H9 (cell line): ENCODE measurements around the gene CSTPP1. TPM values are rescaled to one million over a fixed set of nuclear protein-coding genes. Genes with fewer than 3 reads are reported as not detected.

Source experiments
- DNase-seq: peaks from one replicate; pipeline ENCODE4 v3.0.0-alpha.2; 2017
- H2AFZ ChIP-seq: one replicate; pipeline ENCODE4 v1.6.1; 2013; ENCODE audit warnings: mild to moderate bottlenecking, low read length, control low read depth, moderate library complexity
- H2AK5ac ChIP-seq: 2 replicates; pipeline ENCODE4 v1.6.1; 2013; ENCODE audit warnings: low read length, control low read depth, mixed read lengths; ENCODE audit not compliant: insufficient read length
- H2BK120ac ChIP-seq: one replicate; pipeline ENCODE4 v1.6.1; 2013; ENCODE audit warnings: low read depth, mild to moderate bottlenecking, low read length, control low read depth, inconsistent platforms; ENCODE audit not compliant: poor library complexity, severe bottlenecking
- H2BK12ac ChIP-seq: 2 replicates; pipeline ENCODE4 v1.6.1; 2013; ENCODE audit warnings: low read length, control low read depth, mixed read lengths, low read depth; ENCODE audit not compliant: insufficient read length
- H2BK15ac ChIP-seq: 2 replicates; pipeline ENCODE4 v1.6.1; 2013; ENCODE audit warnings: low read depth, low read length, control low read depth
- H2BK20ac ChIP-seq: one replicate; pipeline ENCODE4 v1.6.1; 2013; ENCODE audit warnings: low read depth, mild to moderate bottlenecking, low read length, control low read depth, inconsistent platforms; ENCODE audit not compliant: poor library complexity, severe bottlenecking
- H2BK5ac ChIP-seq: 2 replicates; pipeline ENCODE4 v1.6.1; 2013; ENCODE audit warnings: low read length, control low read depth, mixed read lengths; ENCODE audit not compliant: insufficient read length
- H3K14ac ChIP-seq: 2 replicates; pipeline ENCODE4 v1.6.1; 2013; ENCODE audit warnings: low read length, control low read depth; ENCODE audit not compliant: insufficient read depth
- H3K18ac ChIP-seq: 2 replicates; pipeline ENCODE4 v1.6.1; 2013; ENCODE audit warnings: low read depth, mild to moderate bottlenecking, mixed read lengths, low read length, control low read depth; ENCODE audit not compliant: insufficient read length
- H3K23ac ChIP-seq: 2 replicates; pipeline ENCODE4 v1.6.1; 2013; ENCODE audit warnings: low read length, control low read depth, mixed read lengths, low read depth; ENCODE audit not compliant: insufficient read length
- H3K23me2 ChIP-seq: 2 replicates; pipeline ENCODE4 v1.6.1; 2013; ENCODE audit warnings: low read depth, mild to moderate bottlenecking, mixed read lengths, low read length, control low read depth; ENCODE audit not compliant: insufficient read length, poor library complexity, severe bottlenecking
- H3K27ac ChIP-seq: 2 replicates; pipeline ENCODE4 v1.5.1; 2013; ENCODE audit warnings: low read length, control low read depth, mixed read lengths, low read depth; ENCODE audit not compliant: insufficient read length
- H3K27me3 ChIP-seq: 2 replicates; pipeline ENCODE4 v1.6.1; 2013; ENCODE audit warnings: low read length, control low read depth, inconsistent platforms; ENCODE audit not compliant: insufficient read depth
- H3K4ac ChIP-seq: 2 replicates; pipeline ENCODE4 v1.6.1; 2013; ENCODE audit warnings: low read depth, mild to moderate bottlenecking, control low read depth, inconsistent platforms, low read length, moderate library complexity
- H3K4me1 ChIP-seq: 2 replicates; pipeline ENCODE4 v1.6.1; 2013; ENCODE audit warnings: low read length, control low read depth, inconsistent platforms; ENCODE audit not compliant: insufficient read depth
- H3K4me2 ChIP-seq: 2 replicates; pipeline ENCODE4 v1.6.1; 2013; ENCODE audit warnings: low read length, control low read depth, mixed read lengths; ENCODE audit not compliant: insufficient read length, insufficient read depth
- H3K56ac ChIP-seq: 2 replicates; pipeline ENCODE4 v1.6.1; 2013; ENCODE audit warnings: low read depth, mild to moderate bottlenecking, mixed read lengths, low read length, control low read depth; ENCODE audit not compliant: insufficient read length
- H3K79me1 ChIP-seq: 2 replicates; pipeline ENCODE4 v1.6.1; 2013; ENCODE audit warnings: low read depth, mild to moderate bottlenecking, moderate library complexity, low read length, control low read depth, inconsistent platforms; ENCODE audit not compliant: insufficient read depth, poor library complexity, severe bottlenecking
- H3K79me2 ChIP-seq: 2 replicates; pipeline ENCODE4 v1.6.1; 2013; ENCODE audit warnings: low read length, control low read depth, inconsistent platforms; ENCODE audit not compliant: insufficient read depth
- H3K9ac ChIP-seq: 2 replicates; pipeline ENCODE4 v1.6.1; 2013; ENCODE audit warnings: low read length, control low read depth, mixed read lengths; ENCODE audit not compliant: insufficient read length; ENCODE audit errors: extremely low read depth
- H3K9me3 ChIP-seq: one replicate; pipeline ENCODE4 v1.6.1; 2013; ENCODE audit warnings: low read depth, low read length, inconsistent platforms; ENCODE audit not compliant: control insufficient read depth
- H3T11ph ChIP-seq: one replicate; pipeline ENCODE4 v1.6.1; 2013; ENCODE audit warnings: mild to moderate bottlenecking, low read length, control low read depth, inconsistent platforms
- H4K20me1 ChIP-seq: one replicate; pipeline ENCODE4 v1.6.1; 2013; ENCODE audit not compliant: control insufficient read depth, insufficient read length, insufficient read depth
- H4K5ac ChIP-seq: 2 replicates; pipeline ENCODE4 v1.6.1; 2013; ENCODE audit warnings: low read depth, mild to moderate bottlenecking, mixed read lengths, low read length, control low read depth; ENCODE audit not compliant: insufficient read length
- H4K8ac ChIP-seq: replicated peaks from 2 replicates; pipeline ENCODE4 v1.6.1; 2013; ENCODE audit warnings: low read length, control low read depth, mixed read lengths, low read depth; ENCODE audit not compliant: insufficient read length
- H4K91ac ChIP-seq: 2 replicates; pipeline ENCODE4 v1.6.1; 2013; ENCODE audit warnings: low read depth, mild to moderate bottlenecking, moderate library complexity, mixed read lengths, low read length, control low read depth; ENCODE audit not compliant: insufficient read length
- H3K27ac Mint-ChIP-seq, 3 experiments: 2 replicates in 2 of 3; 3 replicates in 1 of 3; pipeline ENCODE4 v1.8.0; 2020 to 2021; ENCODE audit warnings: mixed read lengths in 3 of 3, mild to moderate bottlenecking in 1 of 3, moderate library complexity in 1 of 3
- H3K27me3 Mint-ChIP-seq: 2 replicates; pipeline ENCODE4 v1.8.0; 2021; ENCODE audit warnings: low read depth, mild to moderate bottlenecking, moderate library complexity, mixed read lengths
- H3K36me3 Mint-ChIP-seq, 3 experiments: 2 replicates in 2 of 3; 3 replicates in 1 of 3; pipeline ENCODE4 v1.8.0; 2020 to 2021; ENCODE audit warnings: low read depth in 3 of 3, mixed read lengths in 3 of 3; ENCODE audit not compliant: insufficient read depth in 1 of 3
- H3K4me1 Mint-ChIP-seq, 2 experiments: 2 replicates each; pipeline ENCODE4 v1.8.0; 2020; ENCODE audit warnings: mixed read lengths in 2 of 2
- H3K4me3 Mint-ChIP-seq, 2 experiments: 2 replicates in 1 of 2; 3 replicates in 1 of 2; pipeline ENCODE4 v1.8.0; 2020 to 2021; ENCODE audit warnings: mild to moderate bottlenecking in 2 of 2, mixed read lengths in 2 of 2, moderate library complexity in 1 of 2
- H3K9me3 Mint-ChIP-seq, 2 experiments: 2 replicates in 1 of 2; 3 replicates in 1 of 2; pipeline ENCODE4 v1.8.0; 2020; ENCODE audit warnings: mild to moderate bottlenecking in 2 of 2, mixed read lengths in 2 of 2, moderate library complexity in 1 of 2
- WGBS: extraction: QIAGEN DNeasy Blood & Tissue Kit; methylation state at CpG from one replicate; pipeline ENCODE4 v1.1.7; 2013; ENCODE audit warnings: missing lambda C conversion rate, low lambda C conversion rate, mixed read lengths; ENCODE audit not compliant: insufficient read length; ENCODE audit errors: extremely low coverage; 5-methylcytosine and 5-hydroxymethylcytosine counted together
- total RNA-seq: library from RNA; stranded (reverse); gene quantifications from 2 replicates; pipeline ENCODE4 v1.2.1, GENCODE V29; 2021
- TF ChIP-seq, protein P1 (sequence below): fragments of 200-600 bp; sonication (generic); conservative IDR thresholded peaks from 3 replicates; pipeline ENCODE4 v1.8.0; 2021; ENCODE audit warnings: antibody characterized with exemption, mild to moderate bottlenecking

CSTPP1 gene
- total RNA-seq, 1 experiment from 2014 or later = 21.2 TPM

DNA sequence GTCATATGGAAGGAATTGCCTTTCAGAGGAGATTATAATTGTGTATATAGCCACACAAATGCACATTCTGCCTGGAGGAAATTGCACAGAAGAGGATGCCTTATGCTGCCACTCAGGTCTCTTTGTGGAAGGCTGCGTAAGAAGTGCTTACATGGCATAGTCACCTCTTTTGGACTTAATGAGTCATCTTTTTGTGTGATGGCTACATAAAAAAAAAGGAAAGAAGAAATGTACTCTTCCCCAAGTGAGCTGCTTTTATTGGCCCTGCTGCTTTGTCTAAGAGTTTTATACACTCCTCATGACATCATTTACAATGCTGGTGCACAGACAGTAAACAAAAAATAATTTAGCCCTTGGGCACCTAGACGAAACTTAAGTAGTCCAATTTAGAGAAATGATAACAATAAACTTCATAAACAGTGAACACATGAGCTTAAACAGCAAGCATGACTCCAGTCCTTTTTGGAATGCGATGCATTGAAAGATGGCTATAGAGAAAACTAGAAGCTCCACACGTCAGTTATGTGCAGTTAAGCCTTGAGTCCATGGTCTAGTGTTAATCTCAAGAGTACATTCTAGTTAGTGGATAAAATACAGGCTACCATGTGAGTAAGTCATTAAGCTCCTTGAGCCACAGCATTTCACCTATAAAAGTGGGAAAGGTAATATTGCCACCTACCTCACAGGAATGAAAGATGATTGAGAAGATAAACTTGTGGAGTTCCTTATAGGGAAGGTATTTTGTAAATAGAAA is 12.0 kb downstream of the CSTPP1 start:
- Histone ChIP-seq H3K4me2 (no peak overlapping the region), H3K4ac (no peak overlapping the region), H2BK120ac (no peak overlapping the region), H4K20me1 (no peaks in the 10 kb centered on the region), H2BK5ac (no peak overlapping the region), H3K23me2 (peaks cover 4% of the 10 kb centered on the region), H3K4me1 (no peaks in the 10 kb centered on the region), H4K8ac (no peak overlapping the region), H4K5ac (no peak overlapping the region), H3K56ac (no peak overlapping the region), H3T11ph (no peak overlapping the region), H2AFZ (no peak overlapping the region), H4K91ac (no peak overlapping the region), H3K14ac (no peak overlapping the region), H2AK5ac (no peak overlapping the region), H3K27me3 (no peaks in the 10 kb centered on the region), H2BK20ac (no peak overlapping the region), H2BK15ac (no peak overlapping the region), H3K9me3 (no peaks in the 10 kb centered on the region), H3K79me2 (0 out of 2 replicates have a peak, but pooled peaks cover 2% of the 10 kb centered on the region), H3K9ac (no peak overlapping the region), H3K23ac (no peak overlapping the region), H2BK12ac (no peak overlapping the region), H3K27ac (no peak overlapping the region), H3K79me1 (no peaks in the 10 kb centered on the region), H3K18ac (no peak overlapping the region)
- no peak overlapping the region for H3K4me3 Mint-ChIP-seq
- no peaks in the 10 kb centered on the region for H3K36me3 Mint-ChIP-seq
- no peaks in the 10 kb centered on the region for H3K9me3 Mint-ChIP-seq
- no peaks in the 10 kb centered on the region for H3K27me3 Mint-ChIP-seq
- peaks cover 20 to 30% of the 10 kb centered on the region in 2 experiments for H3K4me1 Mint-ChIP-seq
- DNase-seq = no peak
- no peak overlapping the region for H3K27ac Mint-ChIP-seq
- TF ChIP-seq, protein P1, sequence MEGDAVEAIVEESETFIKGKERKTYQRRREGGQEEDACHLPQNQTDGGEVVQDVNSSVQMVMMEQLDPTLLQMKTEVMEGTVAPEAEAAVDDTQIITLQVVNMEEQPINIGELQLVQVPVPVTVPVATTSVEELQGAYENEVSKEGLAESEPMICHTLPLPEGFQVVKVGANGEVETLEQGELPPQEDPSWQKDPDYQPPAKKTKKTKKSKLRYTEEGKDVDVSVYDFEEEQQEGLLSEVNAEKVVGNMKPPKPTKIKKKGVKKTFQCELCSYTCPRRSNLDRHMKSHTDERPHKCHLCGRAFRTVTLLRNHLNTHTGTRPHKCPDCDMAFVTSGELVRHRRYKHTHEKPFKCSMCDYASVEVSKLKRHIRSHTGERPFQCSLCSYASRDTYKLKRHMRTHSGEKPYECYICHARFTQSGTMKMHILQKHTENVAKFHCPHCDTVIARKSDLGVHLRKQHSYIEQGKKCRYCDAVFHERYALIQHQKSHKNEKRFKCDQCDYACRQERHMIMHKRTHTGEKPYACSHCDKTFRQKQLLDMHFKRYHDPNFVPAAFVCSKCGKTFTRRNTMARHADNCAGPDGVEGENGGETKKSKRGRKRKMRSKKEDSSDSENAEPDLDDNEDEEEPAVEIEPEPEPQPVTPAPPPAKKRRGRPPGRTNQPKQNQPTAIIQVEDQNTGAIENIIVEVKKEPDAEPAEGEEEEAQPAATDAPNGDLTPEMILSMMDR = no peak
- WGBS = no CpG with 5 or more reads among the region's 4 CpGs
